ENCODE data around the gene USP44.
A peak's percentile ranks its signal among the peaks of the same experiment; 100 is the strongest.
"Not testable (repeated sequence)": the region's sequence is repeated elsewhere in the genome, so short reads cannot be mapped to it uniquely, and the experiment has no call there.

The USP44 gene

DNA sequence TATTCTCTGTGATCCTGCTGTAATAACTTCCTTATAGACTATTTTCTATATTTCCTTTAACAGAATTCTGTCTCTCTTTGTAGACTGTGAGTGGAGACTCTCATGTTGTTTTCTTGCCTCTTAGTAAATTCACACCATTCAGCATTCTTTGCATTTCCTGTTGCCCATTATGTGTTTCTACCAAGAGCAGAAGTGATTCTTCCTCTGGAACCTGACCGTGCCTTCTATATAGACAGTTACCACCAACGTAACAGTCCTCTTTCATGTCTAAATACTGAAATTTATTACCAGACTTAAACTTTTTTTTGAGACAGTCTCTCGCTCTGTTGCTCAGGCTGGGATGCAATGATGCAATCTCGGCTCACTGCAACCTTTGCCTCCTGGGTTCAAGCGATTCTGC, 46.2 kb downstream of the USP44 start:
- no peak for DNase-seq

DNA sequence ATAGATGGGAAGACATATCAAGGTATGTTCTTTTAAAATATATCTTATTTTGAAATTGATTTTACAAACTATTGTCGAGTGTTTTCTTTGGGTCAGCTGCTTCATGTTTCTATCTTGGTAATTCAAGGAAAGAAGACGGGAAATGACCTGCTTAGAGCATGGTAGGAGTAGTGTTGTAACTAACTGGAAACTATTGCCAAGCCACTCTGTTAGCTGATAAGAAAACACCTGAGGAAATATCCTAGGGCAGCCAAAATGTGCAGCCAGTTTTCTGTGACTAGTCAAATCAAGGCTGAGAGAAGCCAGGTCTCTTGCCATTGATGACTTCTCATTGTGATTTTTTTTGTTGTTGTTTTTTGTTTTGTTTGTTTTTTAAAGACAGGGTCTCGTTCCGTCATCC, 47.1 kb downstream of the USP44 start:
- DNase-seq, result no peak

DNA sequence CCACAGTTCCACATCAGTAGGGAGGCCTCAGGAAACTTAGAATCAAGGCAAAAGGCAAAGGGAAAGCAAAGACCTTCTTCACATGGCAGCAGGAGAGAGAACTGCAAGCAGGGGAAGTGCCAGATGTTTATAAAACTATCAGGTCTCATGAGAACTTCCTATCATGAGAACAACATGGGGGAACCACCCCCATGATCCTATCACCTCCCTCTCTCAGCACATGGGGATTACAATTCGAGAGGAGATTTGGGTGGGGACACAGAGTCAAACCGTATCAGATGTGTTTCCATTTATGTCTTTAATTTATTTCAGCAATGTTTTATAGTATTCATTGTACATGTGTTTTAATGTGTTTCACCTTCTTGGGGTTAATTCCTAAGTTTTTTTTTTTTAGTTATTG, 51.5 kb downstream of the USP44 start:
- DNase-seq, result no peak

DNA sequence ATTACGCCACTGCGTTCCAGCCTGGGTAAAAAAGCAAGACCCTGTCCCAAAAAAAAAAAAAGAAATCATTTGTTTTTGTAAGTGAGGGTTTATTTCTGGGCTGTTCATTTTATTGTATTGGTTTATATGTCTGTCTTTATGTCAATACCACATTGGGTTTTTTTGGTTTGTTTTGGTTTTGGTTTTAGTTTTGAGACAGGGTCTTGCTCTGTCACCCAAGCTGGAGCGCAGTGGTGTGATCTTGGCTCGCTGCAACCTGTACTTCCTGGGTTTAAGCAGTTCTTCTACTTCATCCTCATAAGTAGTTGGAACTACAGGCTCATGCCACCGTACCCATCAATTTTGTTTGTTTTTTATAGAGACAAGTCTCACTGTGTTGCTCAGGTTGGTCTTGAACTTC, 52.3 kb downstream of the USP44 start:
- DNase-seq, result no peak

DNA sequence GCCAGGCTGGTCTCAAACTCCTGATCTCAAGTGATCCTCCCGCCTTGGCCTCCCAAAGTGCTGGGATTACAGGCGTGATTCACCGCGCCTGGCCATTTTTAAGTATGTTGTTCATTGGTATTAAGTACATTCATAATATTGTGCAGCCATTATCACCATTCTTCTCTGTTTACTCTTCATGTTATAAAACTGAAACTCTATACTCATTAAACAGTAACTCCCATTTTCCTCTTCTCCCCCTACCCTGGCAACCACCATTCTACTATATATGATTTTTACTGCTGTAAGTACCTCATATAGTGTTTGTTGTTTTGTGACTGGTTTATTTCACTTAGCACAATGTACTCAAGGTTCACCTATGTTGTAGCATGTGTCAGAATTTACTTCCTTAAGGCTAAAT, 54.2 kb downstream of the USP44 start:
- no peak for DNase-seq

DNA sequence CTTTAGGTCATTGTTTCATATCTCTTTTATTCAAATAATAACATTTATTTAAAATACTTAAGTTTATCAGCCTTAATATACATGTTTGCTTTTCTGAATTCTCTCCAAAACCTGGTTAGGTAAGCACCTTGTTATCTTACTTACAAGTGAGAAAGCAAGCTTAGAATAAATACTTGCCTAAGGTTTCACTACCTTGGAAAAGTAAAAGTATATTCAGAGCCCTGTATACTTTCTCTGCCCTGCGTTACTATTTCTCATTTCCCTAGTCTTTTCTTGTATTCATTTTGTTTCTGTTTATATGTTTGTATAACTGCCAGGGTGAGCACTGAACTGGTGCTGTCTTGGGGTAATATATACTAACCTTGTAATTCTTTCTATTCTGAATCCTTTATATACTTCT, 55.8 kb downstream of the USP44 start:
- DNase-seq, result no peak

DNA sequence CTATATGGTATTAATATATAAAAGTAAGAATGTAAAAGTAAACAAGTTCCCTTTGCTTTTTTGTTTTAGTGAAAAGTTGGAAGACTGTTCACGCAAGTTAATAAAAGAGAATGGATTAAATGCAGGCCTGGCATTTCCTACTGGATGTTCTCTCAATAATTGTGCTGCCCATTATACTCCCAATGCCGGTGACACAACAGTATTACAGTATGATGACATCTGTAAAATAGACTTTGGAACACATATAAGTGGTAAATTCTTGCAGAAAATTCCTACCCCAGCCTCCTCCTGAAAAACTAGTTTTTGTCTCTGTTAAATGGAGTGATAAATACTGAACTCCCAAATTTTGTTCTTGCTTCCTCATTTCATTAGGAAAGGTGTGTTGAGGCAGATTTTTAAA, 56.4 kb downstream of the USP44 start:
- no peak for DNase-seq

DNA sequence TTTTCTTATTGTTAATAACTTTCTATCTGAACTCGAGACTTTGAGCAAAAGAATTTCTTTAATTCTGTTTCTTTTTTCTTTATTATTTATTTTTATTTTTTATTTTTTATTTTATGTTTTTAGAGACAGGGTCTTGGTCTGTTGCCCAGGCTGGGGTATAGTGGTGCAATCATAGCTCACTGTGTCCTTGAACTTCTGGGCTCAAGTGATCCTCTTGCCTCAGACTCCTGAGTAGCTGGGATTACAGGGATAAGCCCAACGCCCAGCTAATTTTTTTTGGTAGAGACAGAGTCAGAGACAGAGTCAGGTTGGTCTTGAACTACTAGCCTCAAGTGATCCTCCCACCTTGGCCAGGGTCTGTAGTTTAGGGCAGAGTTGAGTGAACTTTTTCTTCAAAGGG, 58.8 kb downstream of the USP44 start:
- no peak for DNase-seq

DNA sequence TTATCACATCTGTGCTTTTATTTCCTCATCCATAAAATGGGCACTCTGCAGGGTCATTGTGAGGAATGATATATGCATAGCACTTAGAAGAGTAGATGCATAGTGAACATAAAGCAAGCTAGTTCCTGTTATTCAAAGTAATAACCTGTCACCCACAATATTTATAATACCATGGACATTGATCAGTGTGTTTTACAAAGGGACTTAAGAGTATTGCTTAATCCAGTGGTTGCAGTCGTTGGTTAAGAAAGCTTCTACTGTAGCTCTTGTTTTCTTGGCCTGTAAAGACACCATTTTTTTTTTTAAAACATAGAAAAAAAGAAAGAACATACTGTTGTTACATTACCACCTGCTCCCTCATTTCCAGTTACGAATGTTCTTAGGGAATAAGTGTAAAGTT, 64.3 kb downstream of the USP44 start:
- DNase-seq, result no peak

DNA sequence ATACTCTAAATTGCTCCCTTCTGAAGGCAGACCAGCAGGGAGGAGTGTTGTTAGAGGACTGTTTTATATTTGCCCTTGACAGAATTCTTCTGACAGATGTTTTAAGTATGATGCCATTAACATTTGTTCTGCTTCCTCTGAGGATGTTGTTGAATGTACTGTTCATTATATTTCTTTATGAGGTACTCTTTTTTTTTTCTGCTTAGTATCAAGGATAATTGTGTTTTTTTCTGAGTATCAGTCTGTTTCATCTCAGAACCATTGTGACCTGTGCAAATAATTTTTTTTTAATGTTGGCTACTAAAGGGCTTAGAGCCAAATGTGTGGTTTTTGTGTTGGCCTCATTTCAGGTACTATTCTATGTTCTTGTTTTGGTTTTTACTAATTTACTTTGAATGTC, 66.8 kb downstream of the USP44 start:
- no peak for DNase-seq

DNA sequence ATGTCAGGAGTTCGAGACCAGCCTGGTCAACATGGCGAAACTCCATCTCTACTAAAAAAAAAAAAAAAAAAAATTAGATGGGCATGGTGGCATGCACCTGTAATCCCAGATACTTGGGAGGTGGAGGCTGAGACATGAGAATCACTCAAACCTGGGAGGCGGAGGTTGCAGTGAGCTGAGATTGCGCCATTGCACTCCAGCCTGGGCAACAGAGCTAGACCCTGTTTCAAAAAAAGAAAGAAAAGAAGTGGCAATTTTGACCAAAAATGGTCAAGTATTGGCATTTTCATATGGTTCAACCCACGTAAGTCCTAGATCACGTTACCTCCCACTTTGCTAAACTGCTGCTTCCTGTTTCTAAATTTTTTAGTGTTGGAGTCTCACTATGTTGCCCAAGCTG, 68.7 kb downstream of the USP44 start:
- not testable (repeated sequence) for DNase-seq

DNA sequence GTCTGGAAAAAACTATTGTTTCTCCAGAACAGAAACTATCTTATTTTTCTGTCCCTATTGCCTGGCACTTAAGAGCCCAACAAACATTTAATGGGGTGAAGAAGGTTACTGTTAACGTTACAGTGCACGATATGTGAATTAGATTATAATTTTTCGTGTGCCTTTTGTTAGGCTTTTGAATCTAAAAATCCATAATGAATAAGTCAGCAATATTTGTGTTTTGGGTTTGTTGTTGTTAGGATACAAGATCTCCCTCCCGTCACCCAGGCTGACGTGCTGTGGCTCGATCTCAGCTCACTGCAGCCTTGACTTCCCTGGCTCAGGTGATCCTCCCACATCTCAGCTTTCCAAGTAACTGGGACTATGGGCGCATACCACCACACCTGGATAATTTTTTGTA, 69.4 kb downstream of the USP44 start:
- no peak for DNase-seq

DNA sequence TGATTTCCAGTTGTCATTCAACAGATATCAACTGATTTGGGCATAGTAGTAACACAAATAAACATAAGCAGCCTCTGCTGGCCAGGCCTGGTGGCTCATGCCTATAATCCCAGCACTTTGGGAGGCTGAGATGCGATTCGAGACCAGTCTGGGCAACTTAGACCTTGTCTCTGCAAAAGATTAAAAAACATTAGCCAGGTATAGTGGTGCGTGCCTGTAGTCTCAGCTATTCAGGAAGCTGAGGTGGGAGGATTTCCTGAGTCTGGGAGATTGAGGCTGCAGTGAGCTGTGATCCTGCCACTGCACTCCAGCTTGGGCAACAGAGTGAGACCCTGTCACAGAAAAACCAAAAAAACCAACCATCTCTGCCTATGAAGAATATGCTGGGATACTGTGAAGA, 70.2 kb downstream of the USP44 start:
- no peak for DNase-seq

DNA sequence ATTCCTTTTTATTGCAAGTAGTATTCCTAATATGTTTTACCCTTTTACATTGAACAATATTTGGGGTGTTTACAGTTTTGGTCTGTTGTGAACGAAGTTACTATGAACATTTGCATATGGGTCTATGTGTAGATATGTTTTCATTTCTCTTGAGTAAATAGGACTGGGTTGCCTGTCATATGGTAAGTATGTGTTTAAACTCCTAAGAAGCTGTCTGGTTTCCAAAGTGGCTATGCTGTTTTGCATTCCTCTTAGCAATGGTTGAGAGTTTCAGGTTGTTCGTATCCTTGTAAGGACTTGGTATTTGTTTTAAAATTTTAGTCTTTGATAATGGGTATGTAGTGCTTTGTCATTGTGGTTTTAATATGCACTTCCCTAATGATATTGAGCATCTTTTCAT, 71.0 kb downstream of the USP44 start:
- no peak for DNase-seq

DNA sequence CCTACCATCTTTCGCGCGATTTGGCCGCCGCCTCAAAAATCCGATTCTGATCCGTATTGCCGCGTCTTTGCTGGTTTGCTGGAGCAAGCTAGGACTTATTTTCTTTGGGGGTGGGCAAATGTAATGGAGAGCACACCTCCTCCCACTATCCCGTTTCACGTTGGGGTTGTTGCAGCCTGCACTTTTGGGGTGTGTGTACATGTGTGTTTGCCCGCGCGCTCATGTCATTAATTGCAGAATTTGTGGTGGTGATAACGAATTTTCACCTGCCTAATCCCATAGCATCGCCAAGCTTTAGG, 76.7 kb downstream of the USP44 start:
- DNase-seq, result no peak

DNA sequence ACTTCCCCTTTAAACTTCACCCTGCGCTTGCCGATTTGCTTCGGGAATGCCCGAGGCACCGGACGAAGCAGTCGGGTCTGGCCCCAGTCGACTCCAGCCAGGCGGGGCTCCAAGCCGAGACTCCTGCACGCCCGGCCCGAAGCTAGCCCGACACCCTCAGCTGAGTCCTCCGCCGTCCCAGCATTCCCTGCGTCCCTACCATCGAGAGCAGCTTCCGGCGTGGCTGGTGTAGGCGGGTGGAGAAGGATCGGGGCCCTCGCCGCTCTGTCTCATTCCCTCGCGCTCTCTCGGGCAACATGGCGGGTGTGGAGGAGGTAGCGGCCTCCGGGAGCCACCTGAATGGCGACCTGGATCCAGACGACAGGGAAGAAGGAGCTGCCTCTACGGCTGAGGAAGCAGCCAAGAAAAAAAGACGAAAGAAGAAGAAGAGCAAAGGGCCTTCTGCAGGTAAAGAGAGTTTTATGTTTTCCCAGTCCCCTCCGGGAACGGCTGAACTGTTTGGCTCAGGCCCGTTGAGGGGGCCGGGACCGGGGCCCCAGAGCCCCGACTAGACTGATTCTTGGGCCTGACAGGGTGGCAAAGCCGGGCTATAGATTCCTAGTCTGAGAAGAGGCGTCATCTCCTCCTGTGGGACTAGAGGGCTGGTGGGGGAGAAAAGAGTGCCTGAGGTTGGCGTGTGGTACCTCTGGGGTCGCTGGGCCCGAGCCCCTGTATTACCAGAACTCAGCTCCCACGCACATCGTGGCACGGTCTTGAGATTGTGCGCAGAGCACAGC, 77.2 kb downstream of the USP44 start, which contains the start of gene METAP2:
TSS of gene METAP2 (plus strand) at position 269 of the 776 bp plus-strand sequence. CDS start at position 297, 28 bp downstream.
- DNase-seq, result peak; percentile 59 to 88

DNA sequence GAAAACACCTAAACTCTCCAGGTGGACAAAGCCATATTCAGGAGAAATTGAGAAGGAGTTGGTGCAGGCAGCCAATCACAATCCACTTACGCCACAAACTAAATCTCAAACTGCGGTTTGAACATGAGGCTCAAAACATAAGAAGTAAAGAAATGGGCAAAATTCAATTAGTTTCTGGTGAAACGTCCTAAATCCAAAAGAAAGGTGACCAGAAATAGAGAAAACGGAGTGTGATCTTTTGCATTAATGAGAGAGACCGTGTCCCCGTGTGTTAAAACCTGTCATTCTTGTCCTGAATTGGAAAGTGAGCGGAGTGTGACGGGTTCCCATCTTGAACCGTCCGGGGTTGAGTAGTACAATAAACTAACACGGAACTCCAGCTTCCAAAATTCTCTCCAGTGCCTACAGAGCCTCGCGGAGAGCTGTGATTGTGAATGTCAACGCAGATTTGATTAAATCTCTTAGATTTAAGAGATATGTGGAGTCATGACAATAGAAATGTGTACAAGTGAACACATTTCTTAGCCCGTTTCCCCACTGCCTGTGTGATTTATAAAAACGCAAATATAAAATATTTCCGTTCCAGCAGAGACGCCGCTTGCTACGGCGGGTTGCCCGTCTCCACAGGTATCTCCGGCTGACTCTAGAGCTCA, 77.9 kb downstream of the USP44 start:
- peak in 1 of 2 experiments; percentile 29 for DNase-seq

DNA sequence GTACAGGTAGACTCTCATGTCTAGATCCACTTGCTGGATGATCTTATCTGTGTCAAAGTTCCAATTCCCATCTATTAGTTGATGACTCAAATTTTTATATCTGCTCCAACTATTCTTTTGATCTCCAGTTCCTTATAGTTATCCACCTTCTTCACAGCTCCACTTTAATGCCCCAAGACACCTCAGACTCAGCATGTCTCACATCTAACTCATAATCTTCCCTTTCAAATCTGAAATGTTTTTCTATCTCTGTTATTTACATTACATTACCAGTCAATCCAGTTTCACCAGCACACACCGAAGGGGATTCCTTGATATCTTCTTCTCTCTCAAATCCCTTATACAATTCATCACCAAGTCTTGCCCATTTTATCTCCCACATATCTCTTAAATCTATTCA, 81.0 kb downstream of the USP44 start:
- DNase-seq, result no peak
